ENCODE measurements around the gene S100A4. TPM values are rescaled to one million over a fixed set of nuclear protein-coding genes. Genes with fewer than 3 reads are reported as not detected.
A peak's percentile ranks its signal among the peaks of the same experiment; 100 is the strongest.

S100A4 gene
- total and polyA plus RNA-seq, 2 experiments from 2014 or later = 14.2 to 36.0 TPM

GRCh38 chr1:153533689-153534201 lies 11.9 kb downstream of the S100A4 start:
- H3K27me3 ChIP-seq (ENCODE audit: insufficient read depth) = peaks cover 32% of the 10 kb centered on the region
- no peaks in the 10 kb centered on the region for H3K9me3 Mint-ChIP-seq
- no peak for TF ChIP-seq POLR2AphosphoS5 (IDR thresholded peaks at IDR 0.05; ENCODE audit: low read depth)
- no peak for TF ChIP-seq CREB1 (CRISPR knock-in tag; IDR thresholded peaks at IDR 0.05; ENCODE audit: low read depth)
- TF ChIP-seq EZH2 (IDR thresholded peaks at IDR 0.05; ENCODE audit: low read depth, unreplicated experiment) = no peak
- no peak for TF ChIP-seq STAT1 (IDR thresholded peaks at IDR 0.05; ENCODE audit: unreplicated experiment)
- TF ChIP-seq JUNB (IDR thresholded peaks at IDR 0.05; ENCODE audit: unreplicated experiment) = no peak
- no peak for TF ChIP-seq ZNF331 (CRISPR knock-in tag; IDR thresholded peaks at IDR 0.05; ENCODE audit: low read depth)
- TF ChIP-seq ZNF114 (CRISPR knock-in tag; IDR thresholded peaks at IDR 0.05) = no peak
- no peak for TF ChIP-seq CTCF (conservative IDR thresholded peaks at IDR 0.05; ENCODE audit: low read depth in 2 of 2)
- TF ChIP-seq REST (IDR thresholded peaks at IDR 0.05; ENCODE audit: unreplicated experiment) = no peak
- TF ChIP-seq NANOG (IDR thresholded peaks at IDR 0.05; ENCODE audit: borderline replicate concordance) = no peak
- TF ChIP-seq ETS1 (IDR thresholded peaks at IDR 0.05) = no peak
- TF ChIP-seq EZH2phosphoT487 (IDR thresholded peaks at IDR 0.05; ENCODE audit: unreplicated experiment) = no peak
- no peak for TF ChIP-seq ZNF462 (CRISPR knock-in tag; IDR thresholded peaks at IDR 0.05)
- no peaks in the 10 kb centered on the region for H3K79me2 ChIP-seq (replicated peaks; ENCODE audit: insufficient read depth)
- no peaks in the 10 kb centered on the region for H3K36me3 ChIP-seq (ENCODE audit: insufficient read depth)
- H3K9me2 ChIP-seq (ENCODE audit: insufficient read depth) = no peaks in the 10 kb centered on the region
- peaks cover 43% of the 10 kb centered on the region for H3K4me1 Mint-ChIP-seq
- peaks cover 36% of the 10 kb centered on the region for H3K4me1 ChIP-seq (ENCODE audit: insufficient read depth)
- ATAC-seq = no peak
- H3K27me3 Mint-ChIP-seq (ENCODE audit: insufficient read depth, low read depth, poor library complexity) = peaks cover 35% of the 10 kb centered on the region
- H3K4me3 Mint-ChIP-seq = peak overlapping the region; percentile 73
- no peak overlapping the region for H3K27ac Mint-ChIP-seq
- H3K4me2 ChIP-seq = peak overlapping the region; percentile 78
- H3K36me3 Mint-ChIP-seq (ENCODE audit: low read depth) = no peaks in the 10 kb centered on the region; the same call in 2 of the 3 replicates
- H3K4me3 ChIP-seq = peak overlapping the region; percentile 55
- H3K27ac ChIP-seq (ENCODE audit: low read depth) = no peak overlapping the region
- DNase-seq (ENCODE audit: low spot score) = no peak
- no peaks in the 10 kb centered on the region for H4K20me1 ChIP-seq (replicated peaks; ENCODE audit: insufficient read depth)
- H3F3A ChIP-seq (replicated peaks; ENCODE audit: low read depth) = peaks cover 16% of the 10 kb centered on the region; the same call in 1 of the 2 replicates
- no peak overlapping the region for H2AFZ ChIP-seq

Data from GM23338 (cell line).